Activated CD4-positive, alpha-beta T cell treated with anti-CD3 and anti-CD28 coated beads, Interleukin-2, amount 50 U/mL, for 24 hours (primary cell): ENCODE data around the gene ANKFY1.
"Not testable (repeated sequence)": the region's sequence is repeated elsewhere in the genome, so short reads cannot be mapped to it uniquely, and the experiment has no call there.

Source experiments
- DNase-seq, 2 donors: peaks; one replicate each; pipeline ENCODE4 v3.0.0-alpha.2; 2020; ENCODE audit warnings: low read depth in 1 of 2, low spot score in 1 of 2

ANKFY1 gene

DNA sequence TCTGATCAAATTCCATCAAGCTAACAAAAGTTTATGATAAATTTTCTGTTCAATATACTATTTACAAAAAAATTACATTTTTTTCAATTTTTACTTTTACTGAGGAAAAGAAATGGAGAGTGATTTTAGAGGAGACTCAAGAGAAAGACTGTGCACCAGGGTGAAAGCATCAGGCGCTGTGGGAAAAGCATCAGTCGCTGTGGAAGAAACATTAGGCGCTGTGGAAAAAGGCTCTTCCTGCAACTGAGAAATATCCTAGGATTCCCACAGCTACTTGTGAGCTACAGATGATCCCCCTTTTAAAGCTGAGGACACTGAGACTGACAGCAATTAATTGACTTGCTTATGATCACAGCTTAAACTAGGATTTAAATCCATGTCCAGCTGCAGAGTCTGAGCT, 4.9 kb downstream of the ANKFY1 start:
- DNase-seq, result no peak

- DNase-seq, result no peak
Observed at GRCh38 chr17:4256952-4257351, 6.8 kb downstream of the ANKFY1 start.

DNA sequence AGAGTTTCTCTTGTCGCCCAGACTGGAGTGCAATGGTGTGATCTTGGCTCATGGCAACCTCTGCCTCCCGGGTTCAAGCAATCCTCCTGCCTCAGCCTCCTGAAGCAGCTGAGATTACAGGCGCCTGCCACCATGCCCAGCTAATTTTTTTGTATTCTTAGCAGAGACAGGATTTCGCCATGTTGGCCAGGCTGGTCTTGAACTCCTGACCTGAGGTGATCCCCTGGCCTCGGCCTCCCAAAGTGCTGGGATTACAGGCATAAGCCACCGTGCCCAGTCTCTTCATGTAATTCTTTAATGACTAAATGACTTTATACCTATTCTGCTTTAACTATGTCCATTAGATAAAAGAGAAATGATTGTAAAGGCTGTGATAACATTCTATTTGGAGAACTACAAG, 8.5 kb downstream of the ANKFY1 start:
- not testable (repeated sequence) for DNase-seq

DNA sequence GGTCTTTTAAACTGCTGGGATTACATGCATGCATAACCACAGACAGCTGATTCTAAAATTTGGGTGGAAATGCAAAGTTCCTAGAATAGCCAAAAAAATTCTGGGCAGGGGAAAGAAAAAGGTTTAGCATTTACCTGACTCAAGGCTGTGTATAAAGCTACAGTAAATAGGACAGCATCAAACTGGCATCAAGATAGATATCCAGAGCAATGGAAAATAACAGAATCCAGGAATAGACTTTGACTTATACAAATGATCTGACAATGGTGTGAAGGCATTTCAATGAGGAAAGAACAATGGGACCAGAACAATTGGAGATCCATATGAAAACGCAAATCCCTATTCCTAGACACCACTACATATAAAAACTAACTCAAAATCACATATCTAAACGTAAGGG, 12.9 kb downstream of the ANKFY1 start:
- DNase-seq, result no peak

DNA sequence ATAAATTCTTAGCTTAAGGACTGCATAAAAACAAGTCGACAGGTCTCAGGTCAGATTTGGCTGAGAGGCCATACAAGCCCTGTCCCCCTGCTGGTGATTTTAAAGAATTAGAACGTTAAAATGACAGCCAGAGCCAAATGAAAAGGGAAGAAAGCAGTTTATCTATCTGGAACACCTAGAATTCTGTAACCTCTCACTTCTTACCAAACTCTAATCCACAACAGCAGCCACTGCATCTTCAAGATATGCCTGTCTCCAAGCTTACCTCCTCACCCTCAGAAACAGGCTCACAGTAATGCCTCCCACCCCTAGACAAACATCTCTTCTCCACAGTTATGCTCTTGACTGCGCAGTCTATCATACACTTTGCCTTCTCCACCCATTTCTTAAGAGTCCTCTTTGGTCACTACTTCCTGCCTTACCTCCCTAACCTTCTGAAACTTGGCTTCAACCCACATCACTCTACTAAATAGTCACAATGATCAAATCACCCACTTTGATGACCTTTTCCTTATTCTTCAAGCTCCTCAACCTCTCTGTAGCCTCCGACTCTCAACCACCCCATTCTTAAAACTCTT, 14.2 kb downstream of the ANKFY1 start:
- no peak for DNase-seq

DNA sequence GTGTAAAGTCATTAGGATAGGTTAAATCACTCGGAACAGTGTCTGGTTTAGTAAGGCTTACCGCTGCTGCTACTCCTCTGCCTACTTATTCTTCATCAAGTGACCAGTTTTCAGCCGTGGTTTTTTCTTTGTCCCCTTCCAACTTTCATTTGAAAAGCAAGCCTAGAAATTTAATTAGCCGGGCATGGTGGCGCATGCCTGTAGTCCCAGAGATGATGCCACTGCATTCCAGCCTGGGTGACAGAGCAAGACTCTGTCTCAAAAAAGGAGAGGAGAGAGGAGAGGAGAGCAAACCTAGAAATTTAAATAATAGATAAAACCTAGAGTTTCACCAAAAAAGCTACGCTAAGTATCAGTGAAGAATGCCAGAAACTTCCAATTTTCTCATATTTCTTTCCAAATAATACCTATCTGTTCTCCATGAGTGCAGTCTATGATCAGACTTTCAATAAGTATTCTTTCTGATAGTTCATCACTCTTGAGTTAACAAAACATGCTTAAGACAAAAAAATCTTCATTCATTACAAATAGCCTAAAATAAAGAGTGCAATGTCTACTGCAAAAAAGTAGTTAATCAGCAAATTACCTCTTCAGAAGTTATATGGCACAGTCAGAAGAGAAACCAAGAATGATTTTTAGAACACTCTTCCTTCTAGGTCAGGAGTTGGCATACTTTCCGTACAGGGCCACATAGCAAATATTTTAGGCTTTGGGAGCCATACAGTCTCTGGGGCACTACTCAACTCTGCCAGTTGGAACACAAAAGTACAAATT, 15.1 kb downstream of the ANKFY1 start:
- no peak for DNase-seq

DNA sequence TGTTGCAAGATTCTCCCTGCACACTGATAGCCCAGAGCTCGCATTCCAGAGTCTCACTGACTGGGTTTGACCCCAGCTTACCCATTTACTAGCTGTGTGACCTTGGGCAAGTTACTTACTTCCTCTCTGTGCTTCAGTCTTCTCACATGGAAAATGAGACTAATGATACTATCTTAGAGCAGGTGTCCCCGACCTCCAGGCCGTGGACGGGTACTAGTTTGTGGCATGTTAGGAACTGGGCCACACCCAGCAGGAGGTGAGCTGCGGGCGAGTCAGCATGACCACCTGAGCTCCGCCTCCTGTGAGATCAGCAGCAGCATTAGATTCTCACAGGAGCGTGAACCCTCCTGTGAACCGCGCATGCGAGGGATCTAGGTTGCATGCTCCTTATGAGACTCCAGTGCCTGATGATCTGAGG, 15.8 kb downstream of the ANKFY1 start:
- DNase-seq, result no peak

GRCh38 chr17:4247361-4247970, 16.3 kb downstream of the ANKFY1 start:
- no peak for DNase-seq

DNA sequence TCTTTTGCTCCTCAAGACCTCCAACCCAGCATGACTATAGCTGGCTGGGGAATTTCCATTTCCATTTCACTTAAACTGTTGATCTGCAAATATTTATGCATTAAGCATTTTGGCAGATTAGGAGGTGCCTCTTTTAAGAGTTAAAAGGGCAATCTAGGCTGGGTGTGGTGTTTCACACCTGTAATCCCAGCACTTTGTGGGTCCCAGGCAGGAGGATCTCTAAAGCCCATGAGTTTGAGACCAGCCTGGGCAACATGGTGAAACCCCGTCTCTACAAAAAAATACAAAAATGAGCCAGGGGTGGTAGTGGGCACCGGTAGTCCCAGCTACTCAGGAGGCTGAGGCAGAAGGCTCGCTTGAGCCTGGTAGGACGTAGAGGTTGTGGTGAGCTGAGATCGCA, 17.1 kb downstream of the ANKFY1 start:
- no peak for DNase-seq

DNA sequence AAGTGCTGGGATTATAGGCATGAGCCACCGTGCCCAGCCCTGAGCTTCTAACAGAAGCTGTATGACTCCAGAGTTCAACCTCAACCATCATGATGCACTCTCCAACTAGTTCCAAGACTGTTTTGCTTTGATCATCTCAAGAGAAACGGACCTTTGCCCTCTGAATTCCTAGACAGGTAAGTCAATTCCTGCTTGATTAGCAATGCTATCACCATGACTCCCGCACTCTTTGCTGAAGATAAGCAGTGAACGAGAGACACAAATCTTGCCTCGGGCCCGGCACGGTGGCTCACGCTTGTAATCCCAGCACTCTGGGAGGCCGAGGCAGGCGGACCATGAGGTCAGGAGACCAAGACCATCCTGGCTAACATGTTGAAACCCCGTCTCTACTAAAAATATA, 22.2 kb downstream of the ANKFY1 start:
- no peak for DNase-seq

- no peak for DNase-seq
Observed at GRCh38 chr17:4236456-4236855, 27.3 kb downstream of the ANKFY1 start.

GRCh38 chr17:4235372-4236279, 28.2 kb downstream of the ANKFY1 start:
- DNase-seq, result no peak

GRCh38 chr17:4234401-4234800, 29.4 kb downstream of the ANKFY1 start:
- no peak for DNase-seq

- DNase-seq, result no peak
Observed at GRCh38 chr17:4233668-4234258, 30.0 kb downstream of the ANKFY1 start.

- DNase-seq, result no peak
Observed at GRCh38 chr17:4232168-4232813, 31.5 kb downstream of the ANKFY1 start.

DNA sequence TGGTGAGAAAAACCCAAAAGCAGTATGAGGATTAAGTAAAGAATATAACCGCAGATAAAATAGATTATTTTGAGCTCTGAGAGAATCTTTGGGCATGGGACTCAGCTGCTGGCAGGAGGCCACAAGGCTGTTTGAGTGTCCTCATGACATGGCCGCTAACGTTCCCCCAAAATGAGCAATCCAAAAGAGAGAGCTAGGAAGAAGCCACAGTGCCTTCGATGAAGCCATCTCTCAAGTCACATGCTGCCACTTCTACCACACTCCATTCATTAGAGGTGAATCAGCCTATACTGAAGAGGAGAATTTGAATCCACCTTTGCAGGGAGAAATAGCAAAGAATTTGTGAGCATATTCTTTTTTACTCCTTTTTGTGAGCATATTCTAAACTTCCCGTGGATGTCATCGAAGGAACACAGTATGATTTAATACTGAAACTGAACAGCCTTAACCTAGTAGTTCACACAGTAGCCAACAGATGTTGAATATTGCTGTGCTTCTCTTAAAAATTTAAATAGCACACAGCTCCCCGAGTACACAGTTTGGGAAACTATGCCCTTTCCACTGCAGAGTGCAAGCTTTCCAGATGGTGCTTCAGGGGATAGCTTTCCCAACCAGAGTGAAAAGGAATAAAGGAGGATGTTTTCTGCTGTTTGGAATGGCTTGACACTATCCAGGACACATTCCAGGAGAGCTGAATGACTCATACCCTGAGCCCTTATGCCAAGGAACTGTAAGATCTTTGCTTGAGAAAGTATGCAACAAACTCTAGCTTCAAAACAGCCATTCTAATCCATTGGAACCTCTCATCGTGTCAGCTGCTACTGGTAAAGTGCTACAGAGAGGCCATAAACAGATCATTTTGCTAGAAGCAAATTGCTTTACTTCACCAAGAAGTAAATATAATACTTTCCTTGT, 33.9 kb downstream of the ANKFY1 start:
- no peak for DNase-seq

- no peak for DNase-seq
Observed at GRCh38 chr17:4221899-4222659, 41.7 kb downstream of the ANKFY1 start.

DNA sequence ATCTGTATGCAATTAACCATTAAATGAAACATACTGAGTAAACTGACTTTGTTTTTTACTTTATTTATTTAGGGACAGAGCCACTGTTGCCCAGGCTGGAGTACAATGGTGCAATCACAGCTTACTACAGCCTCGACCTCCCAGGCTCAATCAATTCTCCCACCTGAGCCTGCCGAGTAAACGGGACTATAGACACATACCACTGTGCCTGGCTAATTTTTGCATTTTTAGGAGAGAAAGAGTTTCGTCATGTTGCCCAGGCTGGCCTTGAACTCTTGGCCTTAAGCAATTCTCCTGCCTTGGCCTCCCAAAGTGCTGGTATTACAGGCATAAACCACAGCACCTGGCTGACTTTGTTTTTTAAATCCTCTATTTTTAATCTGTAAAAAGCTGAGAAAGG, 42.6 kb downstream of the ANKFY1 start:
- DNase-seq, result no peak

DNA sequence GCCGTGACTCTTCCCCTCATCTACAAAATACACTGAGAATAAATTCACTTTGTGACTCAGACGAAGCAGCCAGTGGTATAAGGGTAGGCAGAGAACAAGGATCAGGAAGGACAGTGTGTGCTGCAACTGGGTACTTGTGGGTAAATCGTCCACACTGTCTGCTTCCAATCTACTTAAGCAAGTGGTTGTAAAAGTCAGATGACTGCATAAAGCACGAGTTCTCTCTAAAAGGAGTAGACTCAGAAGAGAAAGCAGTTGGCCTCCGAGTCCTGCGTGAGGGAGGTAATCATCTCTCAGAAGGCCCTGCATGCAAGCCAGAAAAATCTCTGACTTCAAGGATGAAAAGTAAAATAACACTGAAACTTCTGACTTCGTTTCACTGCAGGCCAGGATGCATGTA, 43.1 kb downstream of the ANKFY1 start:
- no peak for DNase-seq
